ENCODE data around the gene ANHX. TPM values are rescaled to one million over a fixed set of nuclear protein-coding genes. Genes with fewer than 3 reads are reported as not detected.

The ANHX gene
- total RNA-seq, 1 donor from 2014 or later = not detected

DNA sequence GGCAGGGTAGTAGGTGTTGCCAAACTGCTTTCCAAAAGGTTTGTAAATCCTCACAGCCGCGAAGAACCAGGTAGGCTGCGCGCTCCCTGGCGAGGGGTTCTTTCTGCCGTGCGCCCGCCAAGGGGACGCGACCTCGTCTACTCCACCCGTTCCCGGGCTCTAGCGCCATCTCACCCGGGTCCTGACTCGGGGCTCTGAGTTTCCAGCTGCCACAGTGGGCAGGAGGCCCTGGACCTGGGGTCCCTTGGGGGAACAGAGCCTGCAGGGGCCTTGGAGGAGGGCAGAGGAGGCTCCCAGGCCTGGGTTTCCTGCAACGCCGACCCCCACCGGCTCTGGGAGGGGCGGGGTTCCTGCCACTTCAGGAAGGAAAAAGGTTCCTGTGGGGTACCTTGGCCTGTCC is 706 bp downstream of the ANHX start:
- no peak for DNase-seq (ENCODE audit: low read depth)
- TF ChIP-seq, protein P1, sequence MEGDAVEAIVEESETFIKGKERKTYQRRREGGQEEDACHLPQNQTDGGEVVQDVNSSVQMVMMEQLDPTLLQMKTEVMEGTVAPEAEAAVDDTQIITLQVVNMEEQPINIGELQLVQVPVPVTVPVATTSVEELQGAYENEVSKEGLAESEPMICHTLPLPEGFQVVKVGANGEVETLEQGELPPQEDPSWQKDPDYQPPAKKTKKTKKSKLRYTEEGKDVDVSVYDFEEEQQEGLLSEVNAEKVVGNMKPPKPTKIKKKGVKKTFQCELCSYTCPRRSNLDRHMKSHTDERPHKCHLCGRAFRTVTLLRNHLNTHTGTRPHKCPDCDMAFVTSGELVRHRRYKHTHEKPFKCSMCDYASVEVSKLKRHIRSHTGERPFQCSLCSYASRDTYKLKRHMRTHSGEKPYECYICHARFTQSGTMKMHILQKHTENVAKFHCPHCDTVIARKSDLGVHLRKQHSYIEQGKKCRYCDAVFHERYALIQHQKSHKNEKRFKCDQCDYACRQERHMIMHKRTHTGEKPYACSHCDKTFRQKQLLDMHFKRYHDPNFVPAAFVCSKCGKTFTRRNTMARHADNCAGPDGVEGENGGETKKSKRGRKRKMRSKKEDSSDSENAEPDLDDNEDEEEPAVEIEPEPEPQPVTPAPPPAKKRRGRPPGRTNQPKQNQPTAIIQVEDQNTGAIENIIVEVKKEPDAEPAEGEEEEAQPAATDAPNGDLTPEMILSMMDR (conservative IDR thresholded peaks at IDR 0.05; ENCODE audit: low read depth, low read length) = no peak
- H3K4me3 ChIP-seq (ENCODE audit: low read depth, low read length) = no peak overlapping the region

DNA sequence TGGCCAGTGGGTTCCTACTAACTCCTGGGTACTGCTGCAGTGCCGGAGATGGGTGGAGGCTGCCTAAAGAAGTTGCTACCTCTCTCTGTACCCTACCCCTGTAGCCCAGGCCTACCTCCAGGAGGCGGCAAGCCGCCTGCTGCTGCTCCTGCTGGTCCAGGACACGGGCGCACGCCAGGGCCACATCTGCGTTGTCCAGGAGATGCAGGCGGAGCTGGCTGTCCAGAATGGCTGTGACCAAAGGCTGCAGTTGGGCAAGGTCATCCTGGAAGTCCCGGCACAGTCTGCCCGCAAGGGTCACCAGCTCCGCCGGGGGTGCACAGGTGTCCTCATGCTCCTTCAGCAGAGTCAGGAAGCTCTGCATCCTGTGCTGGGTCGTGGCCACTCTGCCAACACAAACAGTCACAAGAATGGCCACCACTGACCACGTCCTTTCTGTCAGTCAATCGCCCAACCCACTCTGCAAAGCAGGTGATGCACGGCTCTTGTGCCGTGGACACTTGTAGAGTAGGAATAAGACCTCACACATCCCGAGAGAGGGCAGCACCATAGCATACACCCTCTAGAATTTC is 1.6 kb downstream of the ANHX start:
- TF ChIP-seq, protein P1 (conservative IDR thresholded peaks at IDR 0.05; ENCODE audit: low read depth, low read length) = no peak
- no peak for DNase-seq (ENCODE audit: low read depth)
- no peak overlapping the region for H3K4me3 ChIP-seq (ENCODE audit: low read depth, low read length)

- DNase-seq (ENCODE audit: low read depth) = no peak
- H3K4me3 ChIP-seq (ENCODE audit: low read depth, low read length) = no peak overlapping the region
- TF ChIP-seq, protein P1 (conservative IDR thresholded peaks at IDR 0.05; ENCODE audit: low read depth, low read length) = no peak
Measured at GRCh38 chr12:133233006-133233405, 2.7 kb downstream of the ANHX start.

- no peak overlapping the region for H3K4me3 ChIP-seq (ENCODE audit: low read depth, low read length)
- TF ChIP-seq, protein P1 (conservative IDR thresholded peaks at IDR 0.05; ENCODE audit: low read depth, low read length) = no peak
- no peak for DNase-seq (ENCODE audit: low read depth)
Measured at GRCh38 chr12:133231001-133231400, 4.7 kb downstream of the ANHX start.

DNA sequence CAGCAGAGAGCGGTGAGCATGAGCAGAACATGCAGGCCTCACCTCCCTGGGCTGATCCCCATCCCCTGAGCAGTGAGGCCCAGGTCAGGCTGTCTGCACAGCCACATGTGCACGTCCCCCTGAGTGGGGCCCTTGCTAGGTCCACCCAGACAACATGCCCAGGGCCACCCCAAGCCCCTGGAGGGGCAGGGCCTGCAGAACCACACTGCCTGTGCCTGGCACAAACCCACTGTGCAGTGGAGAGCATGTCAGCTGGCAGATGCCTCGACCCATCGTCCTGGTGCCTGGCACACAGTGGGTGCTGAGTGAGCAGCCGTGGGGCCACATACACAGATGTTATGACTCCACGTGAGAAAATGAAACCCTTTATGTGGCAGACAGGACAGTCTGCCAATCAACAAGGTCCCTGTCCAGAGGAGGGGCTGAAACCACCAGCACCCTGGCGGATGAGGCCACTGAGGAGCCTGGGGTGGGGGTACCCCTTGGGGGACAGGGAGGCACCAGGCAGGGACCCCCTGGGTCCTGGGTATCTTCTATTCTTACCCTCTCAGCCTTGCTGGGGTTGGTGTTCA is 8.3 kb downstream of the ANHX start:
- DNase-seq (ENCODE audit: low read depth) = no peak
- TF ChIP-seq, protein P1 (conservative IDR thresholded peaks at IDR 0.05; ENCODE audit: low read depth, low read length) = no peak
- no peak overlapping the region for H3K4me3 ChIP-seq (ENCODE audit: low read depth, low read length)

GRCh38 chr12:133226690-133227089 is 9.0 kb downstream of the ANHX start:
- TF ChIP-seq, protein P1 (conservative IDR thresholded peaks at IDR 0.05; ENCODE audit: low read depth, low read length) = no peak
- H3K4me3 ChIP-seq (ENCODE audit: low read depth, low read length) = no peak overlapping the region
- DNase-seq (ENCODE audit: low read depth) = no peak

DNA sequence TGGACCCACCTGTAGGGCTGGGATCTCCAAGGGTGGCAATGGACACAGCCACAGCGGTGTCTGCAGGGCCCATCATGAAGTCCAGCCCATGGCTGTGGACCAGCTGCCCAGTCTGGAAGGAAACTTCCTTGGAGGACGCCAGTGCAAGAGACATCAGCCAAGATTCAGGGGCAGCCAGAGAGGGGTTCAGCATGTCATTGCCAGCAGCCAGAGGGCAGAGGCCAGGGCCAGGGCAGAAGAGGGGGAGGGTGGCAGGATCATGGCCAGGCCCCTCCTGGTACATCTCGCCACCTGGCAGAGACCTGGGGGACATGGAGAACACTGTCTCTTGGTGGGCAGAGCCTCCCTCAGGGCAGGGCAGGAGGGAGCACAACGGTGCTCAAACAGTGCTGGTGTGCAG is 10.2 kb downstream of the ANHX start:
- TF ChIP-seq, protein P1 (conservative IDR thresholded peaks at IDR 0.05; ENCODE audit: low read depth, low read length) = no peak
- no peak for DNase-seq (ENCODE audit: low read depth)
- no peak overlapping the region for H3K4me3 ChIP-seq (ENCODE audit: low read depth, low read length)
